Spleen (tissue), 7 donors: Measurements from ENCODE around the gene PPT2.

Source experiments
- POLR2A ChIP-seq, 3 donors: fragments of 450-650 bp; IDR thresholded peaks; one replicate each; pipeline ENCODE4 v1.5.1; 2017; ENCODE audit warnings: antibody characterized with exemption in 3 of 3, mild to moderate bottlenecking in 1 of 3
- TF ChIP-seq, protein P1 (sequence below), 11 experiments: fragments of 200-600 bp in 7 of 11; fragments of 450-650 bp in 4 of 11; sonication (generic) in 4 of 11; IDR thresholded peaks in 8 of 11; conservative IDR thresholded peaks in 3 of 11; 1 replicate in 7 of 11; 2 replicates in 4 of 11; pipeline versions ENCODE4 v1.4.0 to v1.8.0; 2016 to 2021; ENCODE audit warnings: antibody characterized with exemption in 11 of 11, inconsistent platforms in 4 of 11, mild to moderate bottlenecking in 1 of 11
- donor health status: DM: no; HTN: no; CAD: no; lungs with moderate emphysema.
- donor health status: DM: no; HTN: no; CAD: no.
- donor health status: DM: no; HTN: no; CAD: no.

- TF ChIP-seq POLR2A (IDR thresholded peaks at IDR 0.05), result no peak
- TF ChIP-seq, protein P1, sequence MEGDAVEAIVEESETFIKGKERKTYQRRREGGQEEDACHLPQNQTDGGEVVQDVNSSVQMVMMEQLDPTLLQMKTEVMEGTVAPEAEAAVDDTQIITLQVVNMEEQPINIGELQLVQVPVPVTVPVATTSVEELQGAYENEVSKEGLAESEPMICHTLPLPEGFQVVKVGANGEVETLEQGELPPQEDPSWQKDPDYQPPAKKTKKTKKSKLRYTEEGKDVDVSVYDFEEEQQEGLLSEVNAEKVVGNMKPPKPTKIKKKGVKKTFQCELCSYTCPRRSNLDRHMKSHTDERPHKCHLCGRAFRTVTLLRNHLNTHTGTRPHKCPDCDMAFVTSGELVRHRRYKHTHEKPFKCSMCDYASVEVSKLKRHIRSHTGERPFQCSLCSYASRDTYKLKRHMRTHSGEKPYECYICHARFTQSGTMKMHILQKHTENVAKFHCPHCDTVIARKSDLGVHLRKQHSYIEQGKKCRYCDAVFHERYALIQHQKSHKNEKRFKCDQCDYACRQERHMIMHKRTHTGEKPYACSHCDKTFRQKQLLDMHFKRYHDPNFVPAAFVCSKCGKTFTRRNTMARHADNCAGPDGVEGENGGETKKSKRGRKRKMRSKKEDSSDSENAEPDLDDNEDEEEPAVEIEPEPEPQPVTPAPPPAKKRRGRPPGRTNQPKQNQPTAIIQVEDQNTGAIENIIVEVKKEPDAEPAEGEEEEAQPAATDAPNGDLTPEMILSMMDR (IDR thresholded peaks at IDR 0.05 in 8 of 11, conservative IDR thresholded peaks at IDR 0.05 in 3 of 11), result no peak
Observed at GRCh38 chr6:32182555-32182981, 28.6 kb downstream of the PPT2 start.
